Measurements from ENCODE around the gene DOCK1.

DOCK1 gene

GRCh38 chr10:127415116-127415515 is 509.9 kb downstream of the DOCK1 start:
- DNase-seq: no peak

GRCh38 chr10:127415901-127416581 is 510.8 kb downstream of the DOCK1 start:
- no peak for DNase-seq

GRCh38 chr10:127417031-127417430 is 511.8 kb downstream of the DOCK1 start:
- DNase-seq: no peak

- no peak for DNase-seq
Observed at GRCh38 chr10:127417686-127418401, 512.6 kb downstream of the DOCK1 start.

GRCh38 chr10:127418536-127419168 is 513.4 kb downstream of the DOCK1 start:
- no peak for DNase-seq

GRCh38 chr10:127420138-127420684 is 515.0 kb downstream of the DOCK1 start:
- no peak for DNase-seq

- no peak for DNase-seq
Observed at GRCh38 chr10:127423218-127423915, 518.1 kb downstream of the DOCK1 start.

GRCh38 chr10:127424594-127425264 is 519.5 kb downstream of the DOCK1 start:
- DNase-seq: no peak

- no peak for DNase-seq
Observed at GRCh38 chr10:127426746-127427145, 521.5 kb downstream of the DOCK1 start.

GRCh38 chr10:127427926-127428325 is 522.7 kb downstream of the DOCK1 start:
- no peak for DNase-seq

GRCh38 chr10:127428385-127428980 is 523.3 kb downstream of the DOCK1 start:
- no peak for DNase-seq

- DNase-seq: no peak
Observed at GRCh38 chr10:127429601-127430312, 524.5 kb downstream of the DOCK1 start.

- no peak for DNase-seq
Observed at GRCh38 chr10:127431525-127431924, 526.3 kb downstream of the DOCK1 start.

GRCh38 chr10:127434006-127434405 is 528.8 kb downstream of the DOCK1 start:
- DNase-seq: no peak

- DNase-seq: no peak
Observed at GRCh38 chr10:127435246-127435645, 530.0 kb downstream of the DOCK1 start.

GRCh38 chr10:127440371-127440770 is 535.1 kb downstream of the DOCK1 start:
- DNase-seq: no peak

GRCh38 chr10:127441350-127442219 is 536.4 kb downstream of the DOCK1 start:
- no peak for DNase-seq

GRCh38 chr10:127442220-127442525 is 536.9 kb downstream of the DOCK1 start:
- no peak for DNase-seq

GRCh38 chr10:127444155-127444554 is 538.9 kb downstream of the DOCK1 start:
- no peak for DNase-seq

GRCh38 chr10:127447197-127447596 is 542.0 kb downstream of the DOCK1 start:
- no peak for DNase-seq

- DNase-seq: no peak
Observed at GRCh38 chr10:127449490-127449889, 544.3 kb downstream of the DOCK1 start.

Data from activated CD4-positive, CD25-positive, alpha-beta regulatory T cell treated with anti-CD3 and anti-CD28 coated beads, Interleukin-2, amount 50 U/mL, for 72 hours (primary cell).